ENCODE results near the gene BLOC1S4. TPM values are rescaled to one million over a fixed set of nuclear protein-coding genes. Genes with fewer than 3 reads are reported as not detected.
"Not testable (repeated sequence)": the region's sequence is repeated elsewhere in the genome, so short reads cannot be mapped to it uniquely, and the experiment has no call there.

Gene BLOC1S4
- total RNA-seq = 10 to 100 TPM in 3 of 4 donors, 1 to 10 TPM in 1; 9.1 to 19.7 (median 14.6) TPM
- 10 to 100 TPM; 12.4 to 14.1 (median 13.2) TPM for polyA plus RNA-seq

GRCh38 chr4:6716018-6716911, at the start of gene BLOC1S4:
Gene BLOC1S4 (plus strand): TSS chr4:6716174. CDS start chr4:6716210, 36 bp downstream.
- peaks cover 0 to 34% (median 28%) of the 10 kb centered on the region in 4 donors for H3K4me1 ChIP-seq
- no peaks in the 10 kb centered on the region for H3K9me3 ChIP-seq
- peak within 1 kb of the TSS; percentile 88 to 94 (median 92) for H3K27ac ChIP-seq
- H3K4me3 ChIP-seq = peak within 1 kb of the TSS; percentile 61 to 81 (median 70)
- 0% methylated on average over 109 of the region's 109 CpGs for WGBS, 2 donors
- intact Hi-C loops (cut with DNase I) = loop anchor here (1.0 to 10.0 kb wide), 5 partner anchors 66 to 329 kb away; partner anchors contain the start of genes KIAA0232, MRFAP1 and TADA2B
- H3K27me3 ChIP-seq = no peaks in the 10 kb centered on the region
- peak; percentile 94 for DNase-seq
- TF ChIP-seq POLR2AphosphoS5 (IDR thresholded peaks at IDR 0.05) = peak; percentile 84 to 97 (median 96)
- peak; percentile 47 to 67 for TF ChIP-seq POLR2A (IDR thresholded peaks at IDR 0.05)
- TF ChIP-seq EP300 (IDR thresholded peaks at IDR 0.05) = no peak
- no peak for TF ChIP-seq CTCF (IDR thresholded peaks at IDR 0.05)
- no peaks in the 10 kb centered on the region for H3K36me3 ChIP-seq

DNA sequence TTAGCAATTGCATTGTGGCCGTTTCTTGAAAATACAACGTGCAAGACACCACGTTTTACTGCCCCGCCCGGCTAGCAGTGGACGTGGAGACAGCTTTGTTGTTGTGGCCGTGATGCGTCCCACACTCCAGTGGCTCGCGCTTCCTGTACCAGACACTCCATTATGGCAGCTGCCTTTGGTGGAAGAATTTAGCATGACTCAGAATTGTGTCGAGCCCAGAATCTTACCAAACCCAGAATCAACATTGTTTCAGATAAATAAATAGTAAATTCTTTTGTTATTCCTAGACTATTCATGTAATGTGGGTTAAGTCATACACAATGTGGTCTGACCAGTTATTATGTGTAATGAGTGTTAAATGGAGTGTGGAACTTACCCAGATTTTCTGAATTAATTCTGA, 47.6 kb upstream of the BLOC1S4 start:
- DNase-seq = no peak
- H3K9me3 ChIP-seq = no peaks in the 10 kb centered on the region
- TF ChIP-seq CTCF (IDR thresholded peaks at IDR 0.05) = no peak
- H3K4me3 ChIP-seq = no peak overlapping the region
- H3K27me3 ChIP-seq = peaks cover 0 to 3% (median 0%) of the 10 kb centered on the region in 3 donors
- H3K4me1 ChIP-seq = peaks cover 0 to 19% (median 18%) of the 10 kb centered on the region in 4 donors
- peaks cover 0 to 9% (median 0%) of the 10 kb centered on the region in 4 donors for H3K36me3 ChIP-seq
- H3K27ac ChIP-seq = no peak overlapping the region
- intact Hi-C loops (cut with DNase I) = no loop called here
- 65 to 79% methylated on average over 11 of the region's 11 CpGs for WGBS, 2 donors

- peaks cover 0 to 28% (median 27%) of the 10 kb centered on the region in 4 donors for H3K4me1 ChIP-seq
- no peak for TF ChIP-seq EP300 (IDR thresholded peaks at IDR 0.05)
- TF ChIP-seq POLR2A (IDR thresholded peaks at IDR 0.05) = no peak
- no peak for TF ChIP-seq CTCF (IDR thresholded peaks at IDR 0.05)
- no peak for TF ChIP-seq POLR2AphosphoS5 (IDR thresholded peaks at IDR 0.05)
- 93 to 94% methylated on average over 1 of the region's 1 CpG for WGBS, 2 donors
- intact Hi-C loops (cut with DNase I) = no loop called here
- peaks cover 0 to 9% (median 0%) of the 10 kb centered on the region in 4 donors for H3K36me3 ChIP-seq
- no peak overlapping the region for H3K4me3 ChIP-seq
- no peak for DNase-seq
- no peaks in the 10 kb centered on the region for H3K9me3 ChIP-seq
- no peaks in the 10 kb centered on the region for H3K27me3 ChIP-seq
- no peak overlapping the region for H3K27ac ChIP-seq
Measured at GRCh38 chr4:6671648-6672047, 44.3 kb upstream of the BLOC1S4 start.

- no peak for DNase-seq
- H3K9me3 ChIP-seq = no peaks in the 10 kb centered on the region
- no peak overlapping the region for H3K27ac ChIP-seq
- TF ChIP-seq POLR2A (IDR thresholded peaks at IDR 0.05) (no peak), CTCF (IDR thresholded peaks at IDR 0.05) (no peak), EP300 (IDR thresholded peaks at IDR 0.05) (no peak), POLR2AphosphoS5 (IDR thresholded peaks at IDR 0.05) (no peak)
- WGBS, 2 donors = 93 to 97% methylated on average over 19 of the region's 19 CpGs
- intact Hi-C loops (cut with DNase I) = no loop called here
- peaks cover 0 to 33% (median 32%) of the 10 kb centered on the region in 4 donors for H3K4me1 ChIP-seq
- no peaks in the 10 kb centered on the region for H3K27me3 ChIP-seq
- peaks cover 0 to 9% (median 0%) of the 10 kb centered on the region in 4 donors for H3K36me3 ChIP-seq
- H3K4me3 ChIP-seq = no peak overlapping the region
Measured at GRCh38 chr4:6672131-6672530, 43.8 kb upstream of the BLOC1S4 start.

DNA sequence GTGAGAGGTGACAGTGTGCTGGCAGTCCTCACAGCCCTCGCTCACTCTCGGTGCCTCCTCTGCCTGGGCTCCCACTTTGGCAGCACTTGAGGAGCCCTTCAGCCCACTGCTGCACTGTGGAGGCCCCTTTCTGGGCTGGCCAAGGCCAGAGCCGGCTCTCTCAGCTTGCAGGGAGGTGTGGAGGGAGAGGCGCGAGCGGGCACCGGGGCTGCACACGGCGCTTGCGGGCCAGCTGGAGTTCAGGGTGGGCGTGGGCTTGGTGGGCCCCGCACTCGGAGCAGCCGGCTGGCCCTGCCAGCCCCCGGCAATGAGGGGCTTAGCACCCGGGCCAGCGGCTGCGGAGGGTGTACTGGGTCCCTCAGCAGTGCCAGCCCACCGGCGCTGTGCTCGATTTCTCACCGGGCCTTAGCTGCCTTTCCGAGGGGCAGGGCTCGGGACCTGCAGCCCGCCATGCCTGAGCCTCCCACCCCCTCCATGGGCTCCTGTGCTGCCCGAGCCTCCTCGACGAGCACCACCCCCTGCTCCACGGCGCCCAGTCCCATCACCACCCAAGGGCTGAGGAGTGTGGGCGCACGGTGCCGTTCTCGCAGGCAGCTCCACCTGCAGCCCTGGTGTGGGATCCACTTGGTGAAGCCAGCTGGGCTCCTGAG, 43.3 kb upstream of the BLOC1S4 start:
- H3K27me3 ChIP-seq; H3K9me3 ChIP-seq; DNase-seq; intact Hi-C loops (cut with DNase I); H3K36me3 ChIP-seq: not testable (repeated sequence)
- Histone ChIP-seq H3K27ac (peak overlapping the region in 3 of 4 donors; percentile 87 to 93 (median 89)), H3K4me3 (peak overlapping the region in 2 of 4 donors; percentile 72 to 74), H3K4me1 (peaks cover 0 to 37% (median 37%) of the 10 kb centered on the region in 4 donors)
- WGBS, 2 donors = 96 to 97% methylated on average over 34 of the region's 34 CpGs
